Liver (tissue), 9 donors: ENCODE results near the gene PIGO. TPM values are rescaled to one million over a fixed set of nuclear protein-coding genes. Genes with fewer than 3 reads are reported as not detected.

ENCODE experiments used
- DNase-seq: peaks from one replicate; pipeline ENCODE4 v3.0.0-alpha.2; 2017; ENCODE audit warnings: low spot score
- H3K27ac ChIP-seq, 2 donors: one replicate each; pipeline ENCODE4 v1.7.0; 2013; ENCODE audit warnings: inconsistent platforms in 2 of 2, low read length in 2 of 2, control low read depth in 1 of 2, low read depth in 1 of 2, mild to moderate bottlenecking in 1 of 2
- H3K27me3 ChIP-seq, 4 donors: one replicate each; pipeline versions ENCODE4 v1.6.1 to v1.7.0; 2013; ENCODE audit warnings: low read length in 3 of 4, inconsistent platforms in 1 of 4, mild to moderate bottlenecking in 1 of 4, moderate library complexity in 1 of 4; ENCODE audit not compliant: control insufficient read depth in 4 of 4, insufficient read depth in 4 of 4
- H3K36me3 ChIP-seq, 4 donors: one replicate each; pipeline versions ENCODE4 v1.6.1 to v1.7.0; 2013; ENCODE audit warnings: low read length in 3 of 4, mild to moderate bottlenecking in 3 of 4, low read depth in 1 of 4, moderate library complexity in 1 of 4; ENCODE audit not compliant: control insufficient read depth in 4 of 4, insufficient read depth in 3 of 4
- H3K4me1 ChIP-seq, 4 donors: one replicate each; pipeline versions ENCODE4 v1.6.1 to v1.7.0; 2013; ENCODE audit warnings: low read length in 3 of 4, mild to moderate bottlenecking in 3 of 4, moderate library complexity in 1 of 4; ENCODE audit not compliant: control insufficient read depth in 4 of 4, insufficient read depth in 4 of 4
- H3K4me3 ChIP-seq, 3 donors: one replicate each; pipeline versions ENCODE4 v1.6.1 to v1.7.0; 2013; ENCODE audit warnings: low read length in 3 of 3, control low read depth in 1 of 3, low read depth in 1 of 3, mild to moderate bottlenecking in 1 of 3
- H3K9ac ChIP-seq, 2 donors: one replicate each; pipeline ENCODE4 v1.7.0; 2013; ENCODE audit warnings: low read length in 2 of 2, mild to moderate bottlenecking in 2 of 2, moderate library complexity in 2 of 2, control low read depth in 1 of 2, low read depth in 1 of 2
- H3K9me3 ChIP-seq, 4 donors: one replicate each; pipeline versions ENCODE4 v1.6.1 to v1.7.0; 2013; ENCODE audit warnings: low read length in 3 of 4; ENCODE audit not compliant: control insufficient read depth in 4 of 4
- FOXA1 ChIP-seq: IDR thresholded peaks from 2 replicates; pipeline ENCODE4 v1.6.1; 2016; ENCODE audit warnings: antibody characterized with exemption
- FOXA2 ChIP-seq: IDR thresholded peaks from 2 replicates; pipeline ENCODE4 v1.6.1; 2016; ENCODE audit warnings: antibody characterized with exemption
- HNF4G ChIP-seq: IDR thresholded peaks from 2 replicates; pipeline ENCODE4 v1.6.1; 2016; ENCODE audit warnings: antibody characterized with exemption
- RAD21 ChIP-seq, 2 donors: IDR thresholded peaks; 2 replicates each; pipeline ENCODE4 v1.6.1; 2016; ENCODE audit warnings: antibody characterized with exemption in 2 of 2, mild to moderate bottlenecking in 2 of 2
- SP1 ChIP-seq: IDR thresholded peaks from 2 replicates; pipeline ENCODE4 v1.6.1; 2018; ENCODE audit warnings: antibody characterized with exemption, mild to moderate bottlenecking
- YY1 ChIP-seq: IDR thresholded peaks from 2 replicates; pipeline ENCODE4 v1.6.1; 2016; ENCODE audit warnings: antibody characterized with exemption, mild to moderate bottlenecking
- WGBS: extraction: QIAGEN DNeasy Blood & Tissue Kit; methylation state at CpG from one replicate; pipeline ENCODE4 v1.1.7; 2013; 5-methylcytosine and 5-hydroxymethylcytosine counted together
- polyA plus RNA-seq, 2 donors: library from polyadenylated mRNA; stranded (reverse) in 1 of 2; unstranded in 1 of 2; fragments of 200-250 nt in 1 of 2; fragments of >200 nt in 1 of 2; fragmentation: Nextera tagmentation in 1 of 2; extraction: Ambion mirVana in 1 of 2; gene quantifications; one replicate each; pipeline versions ENCODE4 v1.2.1 to v1.2.3, GENCODE V29; 2013 to 2015
- total RNA-seq, 2 donors: library from RNA; depleted of rRNA; stranded (reverse); fragments of >200 nt; gene quantifications; one replicate each; pipeline ENCODE4 v1.2.3, GENCODE V29; 2014
- TF ChIP-seq, protein P1 (sequence below): IDR thresholded peaks from 2 replicates; pipeline ENCODE4 v1.6.1; 2016; ENCODE audit warnings: antibody characterized with exemption
- TF ChIP-seq, protein P2 (sequence below): IDR thresholded peaks from 2 replicates; pipeline ENCODE4 v1.6.1; 2016; ENCODE audit warnings: antibody characterized with exemption, mild to moderate bottlenecking
- donor health status: healthy.
- donor health status: healthy.
- donor health status: healthy.
- donor health status: healthy.
- donor health status: healthy.

PIGO gene
- total and polyA plus RNA-seq, 4 donors: 10.5 to 16.0 (median 15.5) TPM

DNA sequence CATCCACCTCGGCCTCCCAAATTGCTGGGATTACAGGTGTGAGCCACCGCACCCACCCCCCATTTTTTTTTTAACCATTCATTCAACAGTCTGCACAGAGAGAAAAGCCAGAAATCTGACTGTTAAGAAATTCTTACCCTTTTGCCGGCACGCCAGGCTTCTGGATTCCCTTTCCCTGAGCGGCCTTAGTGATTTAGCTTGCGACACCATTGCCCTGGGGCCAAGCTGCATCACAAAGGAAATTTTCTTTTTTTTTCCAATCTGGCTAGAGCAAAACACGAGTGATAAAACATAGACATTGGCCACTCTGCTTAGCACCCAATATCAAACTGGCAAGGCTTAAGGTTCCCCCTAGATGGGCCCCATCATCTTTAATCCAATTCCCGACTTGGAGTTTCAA is 40.5 kb upstream of the PIGO start:
- H3K9ac ChIP-seq: no peak overlapping the region
- TF ChIP-seq, protein P1, sequence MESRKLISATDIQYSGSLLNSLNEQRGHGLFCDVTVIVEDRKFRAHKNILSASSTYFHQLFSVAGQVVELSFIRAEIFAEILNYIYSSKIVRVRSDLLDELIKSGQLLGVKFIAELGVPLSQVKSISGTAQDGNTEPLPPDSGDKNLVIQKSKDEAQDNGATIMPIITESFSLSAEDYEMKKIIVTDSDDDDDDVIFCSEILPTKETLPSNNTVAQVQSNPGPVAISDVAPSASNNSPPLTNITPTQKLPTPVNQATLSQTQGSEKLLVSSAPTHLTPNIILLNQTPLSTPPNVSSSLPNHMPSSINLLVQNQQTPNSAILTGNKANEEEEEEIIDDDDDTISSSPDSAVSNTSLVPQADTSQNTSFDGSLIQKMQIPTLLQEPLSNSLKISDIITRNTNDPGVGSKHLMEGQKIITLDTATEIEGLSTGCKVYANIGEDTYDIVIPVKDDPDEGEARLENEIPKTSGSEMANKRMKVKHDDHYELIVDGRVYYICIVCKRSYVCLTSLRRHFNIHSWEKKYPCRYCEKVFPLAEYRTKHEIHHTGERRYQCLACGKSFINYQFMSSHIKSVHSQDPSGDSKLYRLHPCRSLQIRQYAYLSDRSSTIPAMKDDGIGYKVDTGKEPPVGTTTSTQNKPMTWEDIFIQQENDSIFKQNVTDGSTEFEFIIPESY: no peak
- TF ChIP-seq, protein P2, sequence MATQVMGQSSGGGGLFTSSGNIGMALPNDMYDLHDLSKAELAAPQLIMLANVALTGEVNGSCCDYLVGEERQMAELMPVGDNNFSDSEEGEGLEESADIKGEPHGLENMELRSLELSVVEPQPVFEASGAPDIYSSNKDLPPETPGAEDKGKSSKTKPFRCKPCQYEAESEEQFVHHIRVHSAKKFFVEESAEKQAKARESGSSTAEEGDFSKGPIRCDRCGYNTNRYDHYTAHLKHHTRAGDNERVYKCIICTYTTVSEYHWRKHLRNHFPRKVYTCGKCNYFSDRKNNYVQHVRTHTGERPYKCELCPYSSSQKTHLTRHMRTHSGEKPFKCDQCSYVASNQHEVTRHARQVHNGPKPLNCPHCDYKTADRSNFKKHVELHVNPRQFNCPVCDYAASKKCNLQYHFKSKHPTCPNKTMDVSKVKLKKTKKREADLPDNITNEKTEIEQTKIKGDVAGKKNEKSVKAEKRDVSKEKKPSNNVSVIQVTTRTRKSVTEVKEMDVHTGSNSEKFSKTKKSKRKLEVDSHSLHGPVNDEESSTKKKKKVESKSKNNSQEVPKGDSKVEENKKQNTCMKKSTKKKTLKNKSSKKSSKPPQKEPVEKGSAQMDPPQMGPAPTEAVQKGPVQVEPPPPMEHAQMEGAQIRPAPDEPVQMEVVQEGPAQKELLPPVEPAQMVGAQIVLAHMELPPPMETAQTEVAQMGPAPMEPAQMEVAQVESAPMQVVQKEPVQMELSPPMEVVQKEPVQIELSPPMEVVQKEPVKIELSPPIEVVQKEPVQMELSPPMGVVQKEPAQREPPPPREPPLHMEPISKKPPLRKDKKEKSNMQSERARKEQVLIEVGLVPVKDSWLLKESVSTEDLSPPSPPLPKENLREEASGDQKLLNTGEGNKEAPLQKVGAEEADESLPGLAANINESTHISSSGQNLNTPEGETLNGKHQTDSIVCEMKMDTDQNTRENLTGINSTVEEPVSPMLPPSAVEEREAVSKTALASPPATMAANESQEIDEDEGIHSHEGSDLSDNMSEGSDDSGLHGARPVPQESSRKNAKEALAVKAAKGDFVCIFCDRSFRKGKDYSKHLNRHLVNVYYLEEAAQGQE: no peak
- TF ChIP-seq SP1: no peak
- TF ChIP-seq RAD21 (IDR thresholded peaks at IDR 0.05): no peak
- no peak overlapping the region for H3K4me3 ChIP-seq
- peaks cover 2 to 4% (median 3%) of the 10 kb centered on the region in 4 donors for H3K9me3 ChIP-seq
- no peaks in the 10 kb centered on the region for H3K36me3 ChIP-seq
- DNase-seq: no peak
- peaks cover 0 to 11% (median 5%) of the 10 kb centered on the region in 4 donors for H3K4me1 ChIP-seq
- no peak overlapping the region for H3K27ac ChIP-seq
- 85% methylated on average over 8 of the region's 8 CpGs for WGBS
- H3K27me3 ChIP-seq: no peaks in the 10 kb centered on the region

DNA sequence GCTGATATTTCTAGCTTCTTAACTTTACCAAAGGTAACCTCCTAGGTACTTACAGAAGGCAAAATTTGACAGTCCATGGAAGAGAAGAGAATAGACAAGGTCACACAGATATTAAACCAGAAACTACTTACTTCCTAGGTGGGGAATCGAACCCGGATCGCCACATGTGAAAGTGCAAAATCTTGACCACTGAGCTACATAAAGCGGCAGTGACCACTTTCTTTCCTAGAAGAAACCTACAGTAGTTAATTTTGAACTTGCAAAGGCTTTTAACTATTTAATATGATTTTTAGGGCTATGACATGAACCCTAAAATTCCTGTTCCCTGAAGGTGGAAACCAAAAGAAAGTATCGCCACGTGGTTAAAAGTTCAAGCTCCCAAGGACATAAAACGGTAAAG is 39.6 kb upstream of the PIGO start:
- no peak overlapping the region for H3K4me3 ChIP-seq
- no peaks in the 10 kb centered on the region for H3K36me3 ChIP-seq
- no peak overlapping the region for H3K9ac ChIP-seq
- peaks cover 0 to under 1% (median 0%) of the 10 kb centered on the region in 4 donors for H3K9me3 ChIP-seq
- no peak overlapping the region for H3K27ac ChIP-seq
- TF ChIP-seq, protein P2: no peak
- TF ChIP-seq FOXA1 (no peak), YY1 (no peak), RAD21 (IDR thresholded peaks at IDR 0.05) (no peak), SP1 (no peak), FOXA2 (no peak), HNF4G (no peak)
- TF ChIP-seq, protein P1: no peak
- WGBS: 90% methylated on average over 7 of the region's 7 CpGs
- H3K4me1 ChIP-seq: peaks cover 0 to 11% (median 5%) of the 10 kb centered on the region in 4 donors
- no peaks in the 10 kb centered on the region for H3K27me3 ChIP-seq
- no peak for DNase-seq
